Retinal pigment epithelial cell (primary cell): ENCODE measurements around the gene PPARA.

Experiments
- DNase-seq: peaks from one replicate; pipeline ENCODE4 v3.0.0-alpha.2; 2010; ENCODE audit warnings: low read depth
- H3K4me3 ChIP-seq: 2 replicates; pipeline ENCODE4 v1.5.1; 2011; ENCODE audit warnings: mild to moderate bottlenecking, low read length, control low read depth, moderate library complexity
- TF ChIP-seq, protein P1 (sequence below): conservative IDR thresholded peaks from 2 replicates; pipeline ENCODE4 v1.5.1; 2011; ENCODE audit warnings: low read depth, low read length, control low read depth, inconsistent platforms

The PPARA gene

GRCh38 chr22:46290843-46291785 lies 140.8 kb downstream of the PPARA start:
- DNase-seq = no peak
- TF ChIP-seq, protein P1, sequence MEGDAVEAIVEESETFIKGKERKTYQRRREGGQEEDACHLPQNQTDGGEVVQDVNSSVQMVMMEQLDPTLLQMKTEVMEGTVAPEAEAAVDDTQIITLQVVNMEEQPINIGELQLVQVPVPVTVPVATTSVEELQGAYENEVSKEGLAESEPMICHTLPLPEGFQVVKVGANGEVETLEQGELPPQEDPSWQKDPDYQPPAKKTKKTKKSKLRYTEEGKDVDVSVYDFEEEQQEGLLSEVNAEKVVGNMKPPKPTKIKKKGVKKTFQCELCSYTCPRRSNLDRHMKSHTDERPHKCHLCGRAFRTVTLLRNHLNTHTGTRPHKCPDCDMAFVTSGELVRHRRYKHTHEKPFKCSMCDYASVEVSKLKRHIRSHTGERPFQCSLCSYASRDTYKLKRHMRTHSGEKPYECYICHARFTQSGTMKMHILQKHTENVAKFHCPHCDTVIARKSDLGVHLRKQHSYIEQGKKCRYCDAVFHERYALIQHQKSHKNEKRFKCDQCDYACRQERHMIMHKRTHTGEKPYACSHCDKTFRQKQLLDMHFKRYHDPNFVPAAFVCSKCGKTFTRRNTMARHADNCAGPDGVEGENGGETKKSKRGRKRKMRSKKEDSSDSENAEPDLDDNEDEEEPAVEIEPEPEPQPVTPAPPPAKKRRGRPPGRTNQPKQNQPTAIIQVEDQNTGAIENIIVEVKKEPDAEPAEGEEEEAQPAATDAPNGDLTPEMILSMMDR = no peak
- no peak overlapping the region for H3K4me3 ChIP-seq

- no peak overlapping the region for H3K4me3 ChIP-seq
- TF ChIP-seq, protein P1 = no peak
- no peak for DNase-seq
Measured at GRCh38 chr22:46292173-46292572, 141.8 kb downstream of the PPARA start.

- H3K4me3 ChIP-seq = no peak overlapping the region
- TF ChIP-seq, protein P1 = no peak
- no peak for DNase-seq
Measured at GRCh38 chr22:46292732-46293131, 142.4 kb downstream of the PPARA start.
